ENCODE data around the gene TFDP2.

The TFDP2 gene

GRCh38 chr3:141949972-141950371 is 199.4 kb downstream of the TFDP2 start (continued):
- no peak for TF ChIP-seq OSR2 (tag by site-specific recombination; IDR thresholded peaks at IDR 0.05)

GRCh38 chr3:141949399-141949798 is 199.9 kb downstream of the TFDP2 start:
- Histone ChIP-seq H3K36me3 (ENCODE audit: control insufficient read depth in 2 of 2, insufficient read depth in 1 of 2, low read length in 2 of 2) (peaks cover 0 to 7% of the 10 kb centered on the region in 2 experiments; a peak in 1 of 3 replicates), H3K4me1 (ENCODE audit: control insufficient read depth, insufficient read depth, low read length) (no peaks in the 10 kb centered on the region), H3K9me3 (ENCODE audit: control insufficient read depth, insufficient read depth, low read depth, low read length) (no peaks in the 10 kb centered on the region), H3K27ac (ENCODE audit: extremely low read depth, low read depth, low read length) (no peak overlapping the region), H3K4me3 (ENCODE audit: low read depth, low read length) (no peak overlapping the region)
- ChIA-PET POLR2A (no interaction called here), CTCF (no interaction called here)
- TF ChIP-seq ZNF830 (tag by site-specific recombination; IDR thresholded peaks at IDR 0.05; ENCODE audit: low read depth) (no peak), YY2 (tag by site-specific recombination; IDR thresholded peaks at IDR 0.05) (no peak), ZFP3 (tag by site-specific recombination; IDR thresholded peaks at IDR 0.05; ENCODE audit: low read depth) (no peak), ZBTB26 (tag by site-specific recombination; optimal IDR thresholded peaks at IDR 0.05) (no peak), ZBTB11 (tag by site-specific recombination; conservative IDR thresholded peaks at IDR 0.05; ENCODE audit: low read depth) (no peak), ZBTB10 (tag by site-specific recombination; IDR thresholded peaks at IDR 0.05) (no peak), KLF1 (tag by site-specific recombination; IDR thresholded peaks at IDR 0.05) (no peak), SP2 (tag by site-specific recombination; IDR thresholded peaks at IDR 0.05) (no peak), BCL6B (tag by site-specific recombination; IDR thresholded peaks at IDR 0.05) (no peak), ZNF223 (tag by site-specific recombination; IDR thresholded peaks at IDR 0.05) (no peak), ZNF354C (tag by site-specific recombination; IDR thresholded peaks at IDR 0.05; ENCODE audit: borderline replicate concordance, low read depth) (no peak), ZFHX2 (tag by site-specific recombination; conservative IDR thresholded peaks at IDR 0.05) (no peak), ZNF114 (tag by site-specific recombination; IDR thresholded peaks at IDR 0.05) (no peak), ZNF521 (tag by site-specific recombination; IDR thresholded peaks at IDR 0.05) (no peak), GLIS2 (tag by site-specific recombination; IDR thresholded peaks at IDR 0.05) (no peak), TCF7L2 (IDR thresholded peaks at IDR 0.05; ENCODE audit: borderline replicate concordance, low read depth, low read length) (no peak), ZNF549 (tag by site-specific recombination; IDR thresholded peaks at IDR 0.05) (no peak), PRDM1 (tag by site-specific recombination; IDR thresholded peaks at IDR 0.05) (no peak)
